BLaER1 treated with 17β-estradiol and CSF1 and Interleukin-3, amounts not matched to agents 10 nM and 100 nM (cell line): Measurements from ENCODE around the gene AMIGO3.
"Not testable (repeated sequence)": the region's sequence is repeated elsewhere in the genome, so short reads cannot be mapped to it uniquely, and the experiment has no call there.

Experiments
- H3K27ac ChIP-seq, 11 experiments: shearing (Covaris generic); formaldehyde crosslinking; 2 replicates each; pipeline ENCODE4 v1.8.1; 2022
- H3K27me3 ChIP-seq, 11 experiments: shearing (Covaris generic); formaldehyde crosslinking; 2 replicates each; pipeline ENCODE4 v1.8.1; 2022
- H3K36me3 ChIP-seq, 11 experiments: shearing (Covaris generic); formaldehyde crosslinking; 2 replicates each; pipeline ENCODE4 v1.8.1; 2022
- H3K4me1 ChIP-seq, 10 experiments: shearing (Covaris generic); formaldehyde crosslinking; 2 replicates each; pipeline ENCODE4 v1.8.1; 2022
- H3K4me2 ChIP-seq, 11 experiments: shearing (Covaris generic); formaldehyde crosslinking; 2 replicates each; pipeline ENCODE4 v1.8.1; 2022
- H3K4me3 ChIP-seq, 10 experiments: shearing (Covaris generic); formaldehyde crosslinking; 2 replicates each; pipeline ENCODE4 v1.8.1; 2022
- H3K9ac ChIP-seq, 11 experiments: shearing (Covaris generic); formaldehyde crosslinking; 2 replicates each; pipeline ENCODE4 v1.8.1; 2022
- H3K9me3 ChIP-seq, 11 experiments: shearing (Covaris generic); formaldehyde crosslinking; replicated peaks in 1 of 11; 2 replicates each; pipeline ENCODE4 v1.8.1; 2022
- H4K20me1 ChIP-seq, 11 experiments: shearing (Covaris generic); formaldehyde crosslinking; 2 replicates each; pipeline ENCODE4 v1.8.1; 2022
- Cebpa-rat ChIP-seq, 11 experiments: shearing (Covaris generic); IDR thresholded peaks; 2 replicates each; pipeline ENCODE4 v1.8.1; 2022

The AMIGO3 gene

GRCh38 chr3:49689046-49689907, 30.2 kb downstream of the AMIGO3 start, which contains the start of the genes MST1 and RNF123:
MST1 (minus strand) TSS chr3:49689474; CDS start chr3:49688691, 783 bp downstream.
RNF123 (plus strand) TSS chr3:49689557; CDS start chr3:49691166, 1,609 bp downstream.
- Histone ChIP-seq H3K9ac (peak within 1 kb of the TSS; percentile 88 to 95 (median 92)), H3K27ac (peak within 1 kb of the TSS; percentile 69 to 89 (median 83)), H3K9me3 (peaks cover 0 to 12% (median 5%) of the 10 kb centered on the region in 11 experiments; a peak in 8 of 22 replicates), H3K36me3 (peaks cover 0 to 25% (median 5%) of the 10 kb centered on the region in 11 experiments; a peak in 12 of 22 replicates), H3K27me3 (no peaks in the 10 kb centered on the region), H4K20me1 (peaks cover 0 to 27% (median 11%) of the 10 kb centered on the region in 11 experiments; a peak in 13 of 22 replicates), H3K4me2 (peak within 1 kb of the TSS; percentile 80 to 97 (median 92)), H3K4me3 (peak within 1 kb of the TSS; percentile 89 to 99 (median 96)), H3K4me1 (peaks cover 22 to 28% (median 25%) of the 10 kb centered on the region in 10 experiments)
- TF ChIP-seq Cebpa-rat (IDR thresholded peaks at IDR 0.05) = no peak

- peaks cover 0 to 12% (median 5%) of the 10 kb centered on the region in 11 experiments; a peak in 8 of 22 replicates for H3K9me3 ChIP-seq
- H3K4me2 ChIP-seq = peak overlapping the region; percentile 80 to 97 (median 92)
- peaks cover 22 to 28% (median 25%) of the 10 kb centered on the region in 10 experiments for H3K4me1 ChIP-seq
- H3K36me3 ChIP-seq = peaks cover 4 to 33% (median 11%) of the 10 kb centered on the region in 11 experiments; a peak in 21 of 22 replicates
- H3K27me3 ChIP-seq = not testable (repeated sequence)
- peak overlapping the region; percentile 88 to 95 (median 92) for H3K9ac ChIP-seq
- H3K4me3 ChIP-seq = peak overlapping the region; percentile 89 to 99 (median 96)
- peak overlapping the region; percentile 69 to 89 (median 83) for H3K27ac ChIP-seq
- peaks cover 0 to 26% (median 11%) of the 10 kb centered on the region in 11 experiments; a peak in 13 of 22 replicates for H4K20me1 ChIP-seq
Observed at GRCh38 chr3:49688338-49689045, 31.0 kb downstream of the AMIGO3 start.

- not testable (repeated sequence) for H3K27ac ChIP-seq, H3K9ac ChIP-seq, H3K4me2 ChIP-seq, H3K27me3 ChIP-seq, H3K4me3 ChIP-seq
- Histone ChIP-seq H3K36me3 (peaks cover 15 to 44% (median 22%) of the 10 kb centered on the region in 11 experiments), H3K4me1 (peaks cover 22 to 28% (median 25%) of the 10 kb centered on the region in 10 experiments), H4K20me1 (peaks cover 0 to 29% (median 8%) of the 10 kb centered on the region in 11 experiments; a peak in 13 of 22 replicates), H3K9me3 (peaks cover 0 to 12% (median 5%) of the 10 kb centered on the region in 11 experiments; a peak in 8 of 22 replicates)
Observed at GRCh38 chr3:49687424-49687795, 32.1 kb downstream of the AMIGO3 start.

GRCh38 chr3:49686769-49687423, 32.6 kb downstream of the AMIGO3 start:
- Histone ChIP-seq H3K36me3 (peaks cover 20 to 44% (median 27%) of the 10 kb centered on the region in 11 experiments), H3K4me1 (peaks cover 22 to 28% (median 25%) of the 10 kb centered on the region in 10 experiments), H3K9me3 (peaks cover 0 to 12% (median 5%) of the 10 kb centered on the region in 11 experiments; a peak in 8 of 22 replicates), H4K20me1 (peaks cover 0 to 34% (median 9%) of the 10 kb centered on the region in 11 experiments; a peak in 12 of 22 replicates)
- H3K4me3 ChIP-seq, H3K9ac ChIP-seq, H3K4me2 ChIP-seq, H3K27me3 ChIP-seq, H3K27ac ChIP-seq: not testable (repeated sequence)

DNA sequence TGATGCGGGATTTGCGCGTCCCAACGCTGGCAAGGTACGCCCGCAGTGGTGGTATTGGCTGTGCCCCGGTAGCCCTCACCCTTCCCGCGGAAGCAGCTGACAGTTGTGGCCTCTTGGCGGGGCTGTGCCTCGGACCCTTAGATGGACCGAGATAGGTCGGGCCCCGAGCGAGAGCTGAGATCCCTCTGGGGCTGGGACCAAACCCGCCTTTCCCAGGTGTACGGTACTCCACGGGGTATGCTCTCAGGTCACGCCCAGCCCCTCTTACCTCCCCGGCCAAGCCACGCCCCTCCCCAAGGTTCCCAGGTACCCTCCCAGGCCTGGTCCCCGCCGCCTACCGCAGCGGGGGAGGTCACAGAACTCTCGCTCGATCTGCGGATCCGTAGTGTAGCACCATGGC, 33.1 kb downstream of the AMIGO3 start:
- Histone ChIP-seq H3K9me3 (peaks cover 0 to 12% (median 5%) of the 10 kb centered on the region in 11 experiments; a peak in 8 of 22 replicates), H4K20me1 (peaks cover 0 to 35% (median 7%) of the 10 kb centered on the region in 11 experiments; a peak in 12 of 22 replicates), H3K4me1 (peaks cover 20 to 25% (median 24%) of the 10 kb centered on the region in 10 experiments), H3K36me3 (peaks cover 26 to 44% (median 32%) of the 10 kb centered on the region in 11 experiments)
- not testable (repeated sequence) for H3K27ac ChIP-seq, H3K4me3 ChIP-seq, H3K9ac ChIP-seq, H3K4me2 ChIP-seq, H3K27me3 ChIP-seq

- Histone ChIP-seq H4K20me1 (peaks cover 0 to 35% (median 2%) of the 10 kb centered on the region in 11 experiments; a peak in 11 of 22 replicates), H3K9me3 (peaks cover 0 to 12% (median 5%) of the 10 kb centered on the region in 11 experiments; a peak in 8 of 22 replicates)
- H3K4me2 ChIP-seq = not testable (repeated sequence)
Observed at GRCh38 chr3:49685846-49686245, 33.6 kb downstream of the AMIGO3 start.

GRCh38 chr3:49685103-49685502, 34.4 kb downstream of the AMIGO3 start:
- not testable (repeated sequence) for H3K27ac ChIP-seq
- Histone ChIP-seq H4K20me1 (peaks cover 0 to 41% (median 2%) of the 10 kb centered on the region in 11 experiments; a peak in 9 of 22 replicates), H3K36me3 (peaks cover 38 to 54% (median 45%) of the 10 kb centered on the region in 11 experiments)

More at GRCh38 chr3:49685846-49686245, 33.6 kb downstream of the AMIGO3 start:
- H3K27ac ChIP-seq, H3K27me3 ChIP-seq, H3K4me3 ChIP-seq, H3K9ac ChIP-seq: not testable (repeated sequence)
- Histone ChIP-seq H3K36me3 (peaks cover 31 to 47% (median 37%) of the 10 kb centered on the region in 11 experiments), H3K4me1 (peaks cover 15 to 22% (median 19%) of the 10 kb centered on the region in 10 experiments)

DNA sequence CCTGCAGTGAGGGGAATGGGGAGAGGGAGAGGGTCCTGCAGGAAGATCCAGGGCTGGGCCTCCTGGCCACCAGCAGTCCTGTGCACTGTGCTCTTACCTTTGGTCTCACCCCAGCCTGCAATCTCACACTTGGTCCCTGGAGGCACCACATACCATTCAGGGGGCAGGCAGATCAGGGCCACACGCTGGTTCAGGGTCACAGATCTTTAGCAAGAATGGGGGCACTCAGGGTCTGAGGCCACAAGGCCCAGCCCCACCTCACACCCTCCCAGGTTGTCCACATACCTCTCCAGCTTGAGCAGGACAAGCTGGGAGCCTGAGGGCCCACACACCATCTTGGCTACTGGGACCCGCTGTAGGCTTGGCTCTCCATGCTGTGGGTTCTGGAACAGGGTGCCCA, 35.0 kb downstream of the AMIGO3 start:
- not testable (repeated sequence) for H3K27ac ChIP-seq, H3K4me2 ChIP-seq, H3K27me3 ChIP-seq, H3K4me3 ChIP-seq, H3K9ac ChIP-seq
- Histone ChIP-seq H3K4me1 (peaks cover 7 to 13% (median 10%) of the 10 kb centered on the region in 10 experiments), H4K20me1 (peaks cover 0 to 47% (median 4%) of the 10 kb centered on the region in 11 experiments; a peak in 12 of 22 replicates), H3K9me3 (peaks cover 0 to 12% (median 5%) of the 10 kb centered on the region in 11 experiments; a peak in 8 of 22 replicates), H3K36me3 (peaks cover 44 to 61% (median 51%) of the 10 kb centered on the region in 11 experiments)

More at GRCh38 chr3:49685103-49685502, 34.4 kb downstream of the AMIGO3 start:
- H3K27me3 ChIP-seq, H3K9ac ChIP-seq, H3K4me3 ChIP-seq, H3K4me2 ChIP-seq: not testable (repeated sequence)
- peaks cover 7 to 14% (median 12%) of the 10 kb centered on the region in 10 experiments for H3K4me1 ChIP-seq
- H3K9me3 ChIP-seq = peaks cover 0 to 12% (median 5%) of the 10 kb centered on the region in 11 experiments; a peak in 8 of 22 replicates
